GM12875 (cell line): Measurements from ENCODE around the gene ZNF511.

Experiments
- H3K4me3 ChIP-seq: one replicate; pipeline ENCODE4 v1.5.1; 2011; ENCODE audit warnings: low read depth, low read length, control low read depth
- TF ChIP-seq, protein P1 (sequence below): IDR thresholded peaks from 2 replicates; pipeline ENCODE4 v1.5.1; 2011; ENCODE audit warnings: low read depth, mild to moderate bottlenecking, control low read depth, inconsistent platforms, low read length, moderate library complexity, borderline replicate concordance; ENCODE audit not compliant: insufficient read depth

Gene ZNF511

GRCh38 chr10:133338080-133339071 lies 29.7 kb downstream of the ZNF511 start:
- TF ChIP-seq, protein P1, sequence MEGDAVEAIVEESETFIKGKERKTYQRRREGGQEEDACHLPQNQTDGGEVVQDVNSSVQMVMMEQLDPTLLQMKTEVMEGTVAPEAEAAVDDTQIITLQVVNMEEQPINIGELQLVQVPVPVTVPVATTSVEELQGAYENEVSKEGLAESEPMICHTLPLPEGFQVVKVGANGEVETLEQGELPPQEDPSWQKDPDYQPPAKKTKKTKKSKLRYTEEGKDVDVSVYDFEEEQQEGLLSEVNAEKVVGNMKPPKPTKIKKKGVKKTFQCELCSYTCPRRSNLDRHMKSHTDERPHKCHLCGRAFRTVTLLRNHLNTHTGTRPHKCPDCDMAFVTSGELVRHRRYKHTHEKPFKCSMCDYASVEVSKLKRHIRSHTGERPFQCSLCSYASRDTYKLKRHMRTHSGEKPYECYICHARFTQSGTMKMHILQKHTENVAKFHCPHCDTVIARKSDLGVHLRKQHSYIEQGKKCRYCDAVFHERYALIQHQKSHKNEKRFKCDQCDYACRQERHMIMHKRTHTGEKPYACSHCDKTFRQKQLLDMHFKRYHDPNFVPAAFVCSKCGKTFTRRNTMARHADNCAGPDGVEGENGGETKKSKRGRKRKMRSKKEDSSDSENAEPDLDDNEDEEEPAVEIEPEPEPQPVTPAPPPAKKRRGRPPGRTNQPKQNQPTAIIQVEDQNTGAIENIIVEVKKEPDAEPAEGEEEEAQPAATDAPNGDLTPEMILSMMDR, result no peak
- H3K4me3 ChIP-seq, result no peak overlapping the region

GRCh38 chr10:133339708-133340380 lies 31.1 kb downstream of the ZNF511 start:
- TF ChIP-seq, protein P1, result no peak
- no peak overlapping the region for H3K4me3 ChIP-seq

DNA sequence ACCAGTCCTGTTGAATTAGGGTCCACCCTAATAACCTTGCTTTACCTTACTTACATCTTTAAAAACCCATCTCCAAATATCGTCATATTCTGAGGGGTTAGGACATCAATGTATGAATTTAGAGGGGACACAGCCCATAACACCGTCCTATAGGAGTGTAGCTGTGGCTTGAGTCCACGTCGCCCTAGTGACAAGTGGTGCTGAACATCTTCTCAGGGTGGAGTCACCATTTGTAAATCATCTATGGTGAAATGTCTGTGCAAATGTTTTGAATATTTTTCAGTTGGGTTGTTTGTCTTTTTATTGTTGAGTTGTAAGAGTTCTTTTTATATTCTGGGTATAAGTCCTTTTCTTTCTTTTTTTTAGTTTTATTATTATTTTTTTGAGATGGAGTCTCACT lies 33.3 kb downstream of the ZNF511 start:
- TF ChIP-seq, protein P1, result no peak
- H3K4me3 ChIP-seq, result no peak overlapping the region

GRCh38 chr10:133342942-133343341 lies 34.2 kb downstream of the ZNF511 start:
- H3K4me3 ChIP-seq, result no peak overlapping the region
- TF ChIP-seq, protein P1, result no peak

- TF ChIP-seq, protein P1, result no peak
- no peak overlapping the region for H3K4me3 ChIP-seq
Observed at GRCh38 chr10:133343558-133343957, 34.8 kb downstream of the ZNF511 start.

GRCh38 chr10:133344236-133344635 lies 35.5 kb downstream of the ZNF511 start:
- H3K4me3 ChIP-seq, result no peak overlapping the region
- TF ChIP-seq, protein P1, result no peak
